DOHH2 (cell line): ENCODE data around the gene EIF2D.

Experiments
- H3F3A ChIP-seq: fragments of 200-600 bp; sonication (generic), shearing (Covaris generic); 2 replicates; pipeline ENCODE4 v1.6.0; 2016; ENCODE audit warnings: antibody characterized with exemption, mild to moderate bottlenecking; ENCODE audit not compliant: control insufficient read depth, insufficient read depth
- H3K27ac ChIP-seq: fragments of 200-600 bp; sonication (generic); 2 replicates; pipeline ENCODE4 v1.5.1; 2014; ENCODE audit warnings: low read depth, mild to moderate bottlenecking, low read length, moderate library complexity
- H3K27me3 ChIP-seq: fragments of 200-600 bp; sonication (generic); 2 replicates; pipeline ENCODE4 v1.6.1; 2014; ENCODE audit warnings: mild to moderate bottlenecking, low read length, mixed read lengths; ENCODE audit not compliant: control insufficient read depth
- H3K36me3 ChIP-seq: fragments of 200-600 bp; sonication (generic); 2 replicates; pipeline ENCODE4 v1.6.1; 2014; ENCODE audit warnings: mild to moderate bottlenecking, low read length, moderate library complexity, mixed read lengths; ENCODE audit not compliant: control insufficient read depth
- H3K4me1 ChIP-seq: fragments of 200-600 bp; sonication (generic); 2 replicates; pipeline ENCODE4 v1.6.1; 2014; ENCODE audit warnings: mild to moderate bottlenecking, low read length, mixed read lengths; ENCODE audit not compliant: control insufficient read depth
- H3K4me2 ChIP-seq: fragments of 200-600 bp; sonication (generic); 2 replicates; pipeline ENCODE4 v1.6.0; 2014; ENCODE audit warnings: mild to moderate bottlenecking, low read length, moderate library complexity
- H3K4me3 ChIP-seq: fragments of 200-600 bp; sonication (generic); 2 replicates; pipeline ENCODE4 v1.5.1; 2014; ENCODE audit warnings: mild to moderate bottlenecking, low read length, mixed read lengths
- H3K79me2 ChIP-seq: fragments of 200-600 bp; sonication (generic); 2 replicates; pipeline ENCODE4 v1.6.1; 2014; ENCODE audit warnings: mild to moderate bottlenecking, low read length, mixed read lengths; ENCODE audit not compliant: control insufficient read depth
- H3K9me2 ChIP-seq: fragments of 200-600 bp; sonication (generic); replicated peaks from 2 replicates; pipeline ENCODE4 v1.6.1; 2014; ENCODE audit warnings: mild to moderate bottlenecking, low read length, mixed read lengths; ENCODE audit not compliant: control insufficient read depth
- H3K9me3 ChIP-seq: fragments of 200-600 bp; sonication (generic); 2 replicates; pipeline ENCODE4 v1.6.1; 2014; ENCODE audit warnings: antibody characterized with exemption, low read length, mixed read lengths; ENCODE audit not compliant: control insufficient read depth, insufficient read depth
- H4K20me1 ChIP-seq: fragments of 200-600 bp; sonication (generic); 2 replicates; pipeline ENCODE4 v1.6.0; 2014; ENCODE audit warnings: low read depth, mild to moderate bottlenecking, antibody characterized with exemption, low read length, moderate library complexity; ENCODE audit not compliant: control insufficient read depth, insufficient read depth
- CTCF ChIP-seq: fragments of 200-600 bp; sonication (generic); IDR thresholded peaks from one replicate; pipeline ENCODE4 v1.5.1; 2014; ENCODE audit warnings: antibody characterized with exemption, mild to moderate bottlenecking, low read depth, low read length; ENCODE audit not compliant: poor library complexity, severe bottlenecking
- EZH2phosphoT487 ChIP-seq: fragments of 200-600 bp; sonication (generic); IDR thresholded peaks from 2 replicates; pipeline ENCODE4 v1.6.1; 2017; ENCODE audit warnings: borderline replicate concordance, mild to moderate bottlenecking, antibody characterized with exemption, low read length, moderate library complexity, mixed read lengths

EIF2D gene

DNA sequence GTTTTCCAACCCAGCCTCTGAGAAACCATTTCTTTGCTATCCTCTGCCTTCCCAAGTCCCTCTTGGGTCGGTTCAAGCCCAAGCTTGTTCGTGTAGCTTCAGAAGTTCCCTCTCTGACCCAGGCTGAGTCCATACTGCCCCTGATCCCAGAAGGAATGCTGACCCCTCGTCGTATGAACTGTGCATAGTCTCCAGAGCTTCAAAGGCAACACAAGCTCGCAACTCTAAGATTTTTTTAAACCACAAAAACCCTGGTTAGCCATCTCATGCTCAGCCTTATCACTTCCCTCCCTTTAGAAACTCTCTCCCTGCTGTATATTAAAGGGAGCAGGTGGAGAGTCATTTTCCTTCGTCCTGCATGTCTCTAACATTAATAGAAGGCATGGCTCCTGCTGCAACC, 23.8 kb downstream of the EIF2D start:
- Histone ChIP-seq H3K4me1 (no peaks in the 10 kb centered on the region), H3K9me3 (no peaks in the 10 kb centered on the region), H3K9me2 (no peaks in the 10 kb centered on the region), H3K27ac (no peak overlapping the region), H3K4me2 (no peak overlapping the region), H3K79me2 (no peaks in the 10 kb centered on the region), H3K36me3 (peaks cover 78% of the 10 kb centered on the region), H3K27me3 (no peaks in the 10 kb centered on the region), H3F3A (no peaks in the 10 kb centered on the region), H3K4me3 (no peak overlapping the region), H4K20me1 (no peaks in the 10 kb centered on the region)
- TF ChIP-seq EZH2phosphoT487 (no peak), CTCF (no peak)

GRCh38 chr1:206587904-206588303, 24.4 kb downstream of the EIF2D start:
- H3K9me2 ChIP-seq, result no peaks in the 10 kb centered on the region
- no peaks in the 10 kb centered on the region for H4K20me1 ChIP-seq
- no peak overlapping the region for H3K27ac ChIP-seq
- no peaks in the 10 kb centered on the region for H3K9me3 ChIP-seq
- H3K79me2 ChIP-seq, result no peaks in the 10 kb centered on the region
- no peaks in the 10 kb centered on the region for H3F3A ChIP-seq
- no peak overlapping the region for H3K4me2 ChIP-seq
- H3K4me1 ChIP-seq, result no peaks in the 10 kb centered on the region
- no peak for TF ChIP-seq CTCF
- no peak for TF ChIP-seq EZH2phosphoT487
- H3K36me3 ChIP-seq, result peaks cover 75% of the 10 kb centered on the region
- no peaks in the 10 kb centered on the region for H3K27me3 ChIP-seq
- H3K4me3 ChIP-seq, result no peak overlapping the region

DNA sequence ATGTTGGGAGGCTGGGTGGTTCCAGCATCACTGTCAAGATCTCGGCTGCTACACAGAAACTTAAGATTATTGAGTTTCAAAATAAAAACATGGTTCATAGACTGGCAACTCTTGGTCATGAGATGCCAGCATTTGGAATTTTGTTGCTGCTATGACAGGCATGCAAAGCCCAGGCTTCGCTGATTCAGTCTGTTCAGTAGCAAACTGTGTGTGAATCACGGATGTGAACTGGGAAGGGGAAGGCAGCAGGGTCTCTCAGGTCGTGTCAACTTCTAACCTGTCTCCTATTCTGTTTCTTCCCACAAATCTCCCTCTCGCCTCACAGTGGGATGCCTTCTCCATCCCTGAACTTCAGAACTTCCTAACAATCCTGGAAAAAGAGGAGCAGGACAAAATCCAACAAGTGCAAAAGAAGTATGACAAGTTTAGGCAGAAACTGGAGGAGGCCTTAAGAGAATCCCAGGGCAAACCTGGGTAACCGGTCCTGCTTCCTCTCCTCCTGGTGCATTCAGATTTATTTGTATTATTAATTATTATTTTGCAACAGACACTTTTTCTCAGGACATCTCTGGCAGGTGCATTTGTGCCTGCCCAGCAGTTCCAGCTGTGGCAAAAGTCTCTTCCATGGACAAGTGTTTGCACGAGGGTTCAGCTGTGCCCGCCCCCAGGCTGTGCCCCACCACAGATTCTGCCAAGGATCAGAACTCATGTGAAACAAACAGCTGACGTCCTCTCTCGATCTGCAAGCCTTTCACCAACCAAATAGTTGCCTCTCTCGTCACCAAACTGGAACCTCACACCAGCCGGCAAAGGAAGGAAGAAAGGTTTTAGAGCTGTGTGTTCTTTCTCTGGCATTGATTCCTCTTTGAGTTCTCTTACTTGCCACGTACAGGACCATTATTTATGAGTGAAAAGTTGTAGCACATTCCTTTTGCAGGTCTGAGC, 25.5 kb downstream of the EIF2D start:
- Histone ChIP-seq H3K4me2 (no peak overlapping the region), H3K79me2 (0 out of 2 replicates have a peak, but pooled peaks cover under 1% of the 10 kb centered on the region), H3K36me3 (peaks cover 67% of the 10 kb centered on the region), H3F3A (no peaks in the 10 kb centered on the region), H3K4me1 (no peaks in the 10 kb centered on the region), H3K9me3 (no peaks in the 10 kb centered on the region), H3K4me3 (no peak overlapping the region), H3K9me2 (no peaks in the 10 kb centered on the region), H4K20me1 (no peaks in the 10 kb centered on the region), H3K27ac (no peak overlapping the region), H3K27me3 (no peaks in the 10 kb centered on the region)
- TF ChIP-seq EZH2phosphoT487, result no peak
- no peak for TF ChIP-seq CTCF
